Measurements from ENCODE around the gene ZC3H7A.
"Not testable (repeated sequence)": the region's sequence is repeated elsewhere in the genome, so short reads cannot be mapped to it uniquely, and the experiment has no call there.

Gene ZC3H7A

GRCh38 chr16:11828696-11829095 is 31.6 kb upstream of the ZC3H7A start:
- TF ChIP-seq ARNT (IDR thresholded peaks at IDR 0.05) (no peak), ELF4 (IDR thresholded peaks at IDR 0.05) (no peak), L3MBTL2 (conservative IDR thresholded peaks at IDR 0.05) (no peak), SUZ12 (IDR thresholded peaks at IDR 0.05) (no peak), TARDBP (IDR thresholded peaks at IDR 0.05) (no peak), SP1 (IDR thresholded peaks at IDR 0.05) (no peak), CTBP1 (IDR thresholded peaks at IDR 0.05; ENCODE audit: borderline replicate concordance) (no peak), ZNF384 (IDR thresholded peaks at IDR 0.05) (no peak), NFRKB (IDR thresholded peaks at IDR 0.05) (no peak)
- DNase-seq (ENCODE audit: extremely low spot score) = no peak
- POLR2A ChIA-PET = no interaction called here
- CTCF ChIA-PET = no interaction called here

- CTCF ChIA-PET; DNase-seq (ENCODE audit: extremely low spot score): not testable (repeated sequence)
- POLR2A ChIA-PET = interaction anchor here (1.8 kb wide), 1 partner anchor 28 kb away, joined by 8 read pairs; the partner anchor contains the start of gene ZC3H7A
Measured at GRCh38 chr16:11825520-11826165, 28.6 kb upstream of the ZC3H7A start.

- DNase-seq (ENCODE audit: extremely low spot score) = peak; percentile 25
- ChIA-PET CTCF (no interaction called here), POLR2A (interaction anchor here (1.8 kb wide), 1 partner anchor 27 kb away, joined by 8 read pairs; the partner anchor contains the start of gene ZC3H7A)
- no peak for TF ChIP-seq SP1 (IDR thresholded peaks at IDR 0.05)
- no peak for TF ChIP-seq L3MBTL2 (conservative IDR thresholded peaks at IDR 0.05)
- 0 out of 2 replicates have a peak, but pooled peaks have one; percentile 18 for TF ChIP-seq ZNF384 (IDR thresholded peaks at IDR 0.05)
- no peak for TF ChIP-seq FOXM1 (IDR thresholded peaks at IDR 0.05; ENCODE audit: borderline replicate concordance)
- no peak for TF ChIP-seq FOXA1 (IDR thresholded peaks at IDR 0.05)
- TF ChIP-seq ARNT (IDR thresholded peaks at IDR 0.05) = no peak
- TF ChIP-seq TARDBP (IDR thresholded peaks at IDR 0.05) = no peak
Measured at GRCh38 chr16:11824362-11824761, 27.3 kb upstream of the ZC3H7A start.

GRCh38 chr16:11823645-11824044 is 26.6 kb upstream of the ZC3H7A start:
- CTCF ChIA-PET = not testable (repeated sequence)

GRCh38 chr16:11819798-11820197 is 22.7 kb upstream of the ZC3H7A start:
- CTCF ChIA-PET = no interaction called here
- no peak for DNase-seq (ENCODE audit: extremely low spot score)
- POLR2A ChIA-PET = no interaction called here
- no peak for TF ChIP-seq LEF1 (IDR thresholded peaks at IDR 0.05; ENCODE audit: borderline replicate concordance)
- TF ChIP-seq HDGF (IDR thresholded peaks at IDR 0.05; ENCODE audit: borderline replicate concordance) = no peak
- TF ChIP-seq TARDBP (IDR thresholded peaks at IDR 0.05) = no peak
- TF ChIP-seq ARNT (IDR thresholded peaks at IDR 0.05) = no peak
- TF ChIP-seq ELF4 (IDR thresholded peaks at IDR 0.05) = no peak
- no peak for TF ChIP-seq SP1 (IDR thresholded peaks at IDR 0.05)
- no peak for TF ChIP-seq FOXA1 (IDR thresholded peaks at IDR 0.05)
- TF ChIP-seq PKNOX1 (IDR thresholded peaks at IDR 0.05) = no peak
- TF ChIP-seq FOXK2 (IDR thresholded peaks at IDR 0.05) = no peak
- no peak for TF ChIP-seq L3MBTL2 (conservative IDR thresholded peaks at IDR 0.05)
- no peak for TF ChIP-seq FOXM1 (IDR thresholded peaks at IDR 0.05; ENCODE audit: borderline replicate concordance)
- no peak for TF ChIP-seq BHLHE40 (IDR thresholded peaks at IDR 0.05; ENCODE audit: borderline replicate concordance)
- no peak for TF ChIP-seq ZNF384 (IDR thresholded peaks at IDR 0.05)
- no peak for TF ChIP-seq CTBP1 (IDR thresholded peaks at IDR 0.05; ENCODE audit: borderline replicate concordance)
- TF ChIP-seq SUZ12 (IDR thresholded peaks at IDR 0.05) = no peak
- no peak for TF ChIP-seq NFRKB (IDR thresholded peaks at IDR 0.05)

More at GRCh38 chr16:11823645-11824044, 26.6 kb upstream of the ZC3H7A start:
- DNase-seq (ENCODE audit: extremely low spot score); POLR2A ChIA-PET: not testable (repeated sequence)

- CTCF ChIA-PET, POLR2A ChIA-PET: not testable (repeated sequence)
Measured at GRCh38 chr16:11818970-11819369, 21.9 kb upstream of the ZC3H7A start.

GRCh38 chr16:11816123-11816522 is 19.1 kb upstream of the ZC3H7A start:
- CTCF ChIA-PET = interaction anchor here (0.5 kb wide), 1 partner anchor 318 kb away, joined by 4 read pairs; no protein-coding TSS in a partner anchor
- POLR2A ChIA-PET = interaction anchor here (1.3 kb wide), 1 partner anchor 73 kb away, joined by 3 read pairs; the partner anchor contains the start of gene TXNDC11
- TF ChIP-seq SP1 (IDR thresholded peaks at IDR 0.05) = no peak
- TF ChIP-seq ELF4 (IDR thresholded peaks at IDR 0.05) = no peak
- no peak for TF ChIP-seq NFRKB (IDR thresholded peaks at IDR 0.05)
- no peak for DNase-seq (ENCODE audit: extremely low spot score)

More at GRCh38 chr16:11818970-11819369, 21.9 kb upstream of the ZC3H7A start:
- not testable (repeated sequence) for DNase-seq (ENCODE audit: extremely low spot score)

- DNase-seq (ENCODE audit: extremely low spot score); CTCF ChIA-PET; POLR2A ChIA-PET: not testable (repeated sequence)
Measured at GRCh38 chr16:11814800-11815199, 17.7 kb upstream of the ZC3H7A start.

GRCh38 chr16:11806721-11807120 is 9.7 kb upstream of the ZC3H7A start:
- POLR2A ChIA-PET = no interaction called here
- TF ChIP-seq ARNT (IDR thresholded peaks at IDR 0.05) (no peak), SUZ12 (IDR thresholded peaks at IDR 0.05) (no peak), FOXA1 (IDR thresholded peaks at IDR 0.05) (no peak)
- no peak for DNase-seq (ENCODE audit: extremely low spot score)
- CTCF ChIA-PET = no interaction called here

Data from HEK293T (cell line).